Measurements from ENCODE around the gene EFCAB8.
"Not testable (repeated sequence)": the region's sequence is repeated elsewhere in the genome, so short reads cannot be mapped to it uniquely, and the experiment has no call there.

EFCAB8 gene

DNA sequence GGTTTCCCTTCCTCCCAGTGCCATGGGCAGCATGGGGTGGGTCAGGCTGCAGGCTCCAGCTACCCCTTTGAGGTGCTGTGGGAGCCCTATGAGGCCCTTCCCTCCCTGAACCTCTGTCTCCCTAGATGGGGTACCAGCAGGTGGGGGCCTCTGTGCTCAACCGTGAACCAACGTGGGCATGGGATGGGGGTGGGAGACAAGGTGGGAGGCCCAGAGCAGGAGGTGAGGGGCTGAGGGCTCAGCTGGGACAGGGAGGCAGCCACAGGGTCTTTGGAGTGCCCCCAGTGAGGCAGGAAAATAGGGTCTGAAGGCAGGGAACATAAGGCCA is 112.2 kb downstream of the EFCAB8 start:
- Histone ChIP-seq H2AK5ac (ENCODE audit: low read length) (peak overlapping the region; percentile 99), H4K5ac (ENCODE audit: low read length) (no peak overlapping the region), H3K4me3 (ENCODE audit: low read length) (no peak overlapping the region), H3K4me1 (ENCODE audit: control insufficient read depth, low read depth, low read length) (peaks cover 25% of the 10 kb centered on the region), H3K27me3 (ENCODE audit: insufficient read depth, low read length, poor library complexity) (no peaks in the 10 kb centered on the region), H3K23ac (ENCODE audit: low read length) (no peak overlapping the region), H2BK15ac (replicated peaks; ENCODE audit: low read depth) (no peak overlapping the region), H3K79me1 (ENCODE audit: low read length) (no peaks in the 10 kb centered on the region), H2BK5ac (ENCODE audit: low read length) (peak overlapping the region; percentile 97), H3K56ac (ENCODE audit: low read length) (peak overlapping the region; percentile 89), H2BK120ac (ENCODE audit: low read depth, low read length) (peak overlapping the region; percentile 78), H3K79me2 (ENCODE audit: control insufficient read depth, insufficient read depth, low read length) (no peaks in the 10 kb centered on the region), H3K27ac (ENCODE audit: low read depth, low read length) (peak overlapping the region; percentile 4), H3K18ac (ENCODE audit: low read length) (peak overlapping the region; percentile 22), H3K4ac (ENCODE audit: low read depth, low read length) (peak overlapping the region; percentile 81), H4K8ac (ENCODE audit: low read depth, low read length) (no peak overlapping the region), H3K4me2 (ENCODE audit: low read length) (no peak overlapping the region), H3K9ac (ENCODE audit: low read length) (peak overlapping the region; percentile 39), H3K36me3 (ENCODE audit: control insufficient read depth, insufficient read depth, low read length) (no peaks in the 10 kb centered on the region)
- WGBS (ENCODE audit: extremely low coverage, insufficient coverage, low lambda C conversion rate): no CpG with 5 or more reads among the region's 2 CpGs
- DNase-seq: no peak

DNA sequence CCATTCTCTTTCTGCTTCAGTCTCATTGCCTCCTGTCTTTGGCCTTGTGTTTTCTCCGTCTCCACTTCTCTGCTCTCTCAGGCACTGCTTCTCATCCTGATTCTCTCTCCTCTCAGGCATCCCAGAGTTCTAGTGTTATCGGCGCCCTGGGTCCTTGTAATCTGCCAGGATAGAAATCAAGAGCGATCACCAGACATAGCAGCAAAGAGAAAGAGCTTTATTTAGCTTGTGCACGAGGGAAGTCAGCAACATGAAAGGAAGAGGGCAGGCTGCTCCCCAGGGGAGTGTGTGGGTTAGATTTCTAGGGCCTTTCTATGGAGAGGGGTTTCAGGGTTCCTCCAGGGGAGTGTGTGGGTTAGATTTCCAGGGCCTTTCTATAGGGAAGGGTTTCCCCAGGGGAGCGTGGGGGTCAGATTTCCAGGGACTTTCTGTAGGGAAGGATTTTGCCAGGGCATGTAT is 113.0 kb downstream of the EFCAB8 start:
- peak overlapping the region; percentile 92 for H2BK120ac ChIP-seq (ENCODE audit: low read depth, low read length)
- H3K79me2 ChIP-seq (ENCODE audit: control insufficient read depth, insufficient read depth, low read length): no peaks in the 10 kb centered on the region
- WGBS (ENCODE audit: extremely low coverage, insufficient coverage, low lambda C conversion rate): no CpG with 5 or more reads among the region's 6 CpGs
- no peak overlapping the region for H3K4me2 ChIP-seq (ENCODE audit: low read length)
- no peak for DNase-seq
- H3K4me3 ChIP-seq (ENCODE audit: low read length): no peak overlapping the region
- H3K4me1 ChIP-seq (ENCODE audit: control insufficient read depth, low read depth, low read length): peaks cover 28% of the 10 kb centered on the region
- H3K79me1 ChIP-seq (ENCODE audit: low read length): no peaks in the 10 kb centered on the region
- H4K5ac ChIP-seq (ENCODE audit: low read length): peak overlapping the region; percentile 26
- peak overlapping the region; percentile 25 for H3K27ac ChIP-seq (ENCODE audit: low read depth, low read length)
- H2BK15ac ChIP-seq (replicated peaks; ENCODE audit: low read depth): peak overlapping the region; percentile 9
- H3K23ac ChIP-seq (ENCODE audit: low read length): no peak overlapping the region
- peak overlapping the region; percentile 12 for H3K9ac ChIP-seq (ENCODE audit: low read length)
- peak overlapping the region; percentile 89 for H3K56ac ChIP-seq (ENCODE audit: low read length)
- H4K8ac ChIP-seq (ENCODE audit: low read depth, low read length): no peak overlapping the region
- H3K36me3 ChIP-seq (ENCODE audit: control insufficient read depth, insufficient read depth, low read length): no peaks in the 10 kb centered on the region
- H3K18ac ChIP-seq (ENCODE audit: low read length): peak overlapping the region; percentile 11
- peak overlapping the region; percentile 44 for H3K4ac ChIP-seq (ENCODE audit: low read depth, low read length)
- no peaks in the 10 kb centered on the region for H3K27me3 ChIP-seq (ENCODE audit: insufficient read depth, low read length, poor library complexity)
- peak overlapping the region; percentile 57 for H2AK5ac ChIP-seq (ENCODE audit: low read length)
- peak overlapping the region; percentile 100 for H2BK5ac ChIP-seq (ENCODE audit: low read length)

DNA sequence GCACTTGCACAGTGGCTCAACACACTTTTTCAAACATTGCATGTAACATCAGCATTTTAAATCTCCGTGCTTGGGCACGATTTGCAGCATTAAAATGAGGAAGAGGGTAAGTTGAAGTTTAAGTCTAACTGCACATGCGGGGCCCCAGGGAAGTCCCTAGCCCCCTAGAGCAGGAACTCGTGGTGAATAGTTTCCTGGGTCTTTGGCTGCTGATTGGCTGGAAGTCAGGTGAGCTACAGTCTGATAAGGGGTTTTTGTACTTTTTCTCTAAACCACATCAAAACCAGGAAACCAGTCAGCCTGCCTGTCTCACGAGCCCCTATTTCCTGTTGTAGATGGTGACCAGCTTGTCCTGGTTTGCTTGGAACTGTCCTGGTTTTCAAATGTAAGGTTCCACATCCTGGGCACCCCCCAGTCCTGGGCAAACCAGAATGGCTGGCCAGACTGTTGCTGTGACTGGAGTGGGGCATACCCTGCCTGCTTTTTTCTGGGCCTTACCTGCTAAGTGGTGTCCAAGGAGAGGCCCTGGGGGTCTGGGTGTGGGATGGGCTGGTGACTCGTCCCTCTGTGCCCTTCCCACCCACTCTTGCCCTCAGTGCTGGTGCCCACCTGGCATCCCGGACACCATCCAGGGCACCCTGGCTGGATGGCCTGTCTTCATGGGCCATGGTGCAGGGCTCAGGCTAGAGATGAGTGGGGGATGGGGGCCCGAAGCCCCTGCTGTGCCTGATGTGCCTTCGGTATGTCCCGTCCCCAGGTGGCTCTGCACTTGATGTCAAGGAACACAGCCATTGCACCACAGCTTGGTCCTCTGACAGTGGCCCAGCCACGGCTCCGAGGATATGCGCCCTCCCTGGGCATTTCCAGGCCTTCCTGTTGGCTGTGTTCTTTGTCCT is 113.7 kb downstream of the EFCAB8 start:
- DNase-seq: peak; percentile 69
- Histone ChIP-seq H2BK120ac (ENCODE audit: low read depth, low read length) (peak overlapping the region; percentile 92), H3K4me3 (ENCODE audit: low read length) (no peak overlapping the region), H3K9ac (ENCODE audit: low read length) (peak overlapping the region; percentile 14), H3K23ac (ENCODE audit: low read length) (no peak overlapping the region), H3K27me3 (ENCODE audit: insufficient read depth, low read length, poor library complexity) (no peaks in the 10 kb centered on the region), H3K36me3 (ENCODE audit: control insufficient read depth, insufficient read depth, low read length) (no peaks in the 10 kb centered on the region), H3K79me1 (ENCODE audit: low read length) (no peaks in the 10 kb centered on the region), H3K4ac (ENCODE audit: low read depth, low read length) (peak overlapping the region; percentile 44), H2BK15ac (replicated peaks; ENCODE audit: low read depth) (peak overlapping the region; percentile 9), H3K56ac (ENCODE audit: low read length) (peak overlapping the region; percentile 89), H3K4me2 (ENCODE audit: low read length) (no peak overlapping the region), H3K18ac (ENCODE audit: low read length) (peak overlapping the region; percentile 11), H3K27ac (ENCODE audit: low read depth, low read length) (peak overlapping the region; percentile 92), H4K5ac (ENCODE audit: low read length) (peak overlapping the region; percentile 26), H3K79me2 (ENCODE audit: control insufficient read depth, insufficient read depth, low read length) (no peaks in the 10 kb centered on the region), H3K4me1 (ENCODE audit: control insufficient read depth, low read depth, low read length) (peaks cover 28% of the 10 kb centered on the region), H2BK5ac (ENCODE audit: low read length) (peak overlapping the region; percentile 100), H2AK5ac (ENCODE audit: low read length) (peak overlapping the region; percentile 98), H4K8ac (ENCODE audit: low read depth, low read length) (no peak overlapping the region)
- WGBS (ENCODE audit: extremely low coverage, insufficient coverage, low lambda C conversion rate): no CpG with 5 or more reads among the region's 13 CpGs

DNA sequence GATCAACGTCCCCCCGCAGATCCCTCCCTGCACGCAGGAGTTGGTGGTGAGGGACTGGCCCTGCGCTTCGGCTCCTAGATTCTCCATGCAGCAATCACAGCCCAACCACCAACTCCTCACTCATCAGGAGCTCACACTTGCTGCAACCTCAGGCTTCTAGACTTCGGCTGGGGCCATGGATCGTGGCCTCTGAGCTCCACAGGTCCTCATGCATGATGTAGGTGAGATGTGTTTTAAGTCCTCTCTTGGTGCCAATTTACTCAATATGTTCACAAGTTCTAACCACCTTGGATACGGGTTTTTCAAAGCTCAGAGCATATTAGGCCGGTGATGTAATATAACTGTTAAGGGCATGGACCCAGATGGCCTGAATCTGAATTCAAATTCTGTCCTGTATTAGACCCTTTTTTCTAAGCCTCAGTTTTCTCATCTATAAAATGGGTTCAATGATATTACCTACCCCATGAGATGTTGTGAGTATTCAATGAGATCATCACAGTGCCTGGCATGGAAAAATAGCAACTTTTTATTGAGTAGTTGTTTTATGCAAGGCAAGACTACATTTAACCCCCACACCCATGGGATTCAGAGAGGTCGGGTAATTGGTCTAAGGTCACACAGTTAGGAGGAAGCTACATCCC is 114.5 kb downstream of the EFCAB8 start:
- DNase-seq: peak; percentile 59
- no peak overlapping the region for H3K4me2 ChIP-seq (ENCODE audit: low read length)
- no CpG with 5 or more reads among the region's 10 CpGs for WGBS (ENCODE audit: extremely low coverage, insufficient coverage, low lambda C conversion rate)

DNA sequence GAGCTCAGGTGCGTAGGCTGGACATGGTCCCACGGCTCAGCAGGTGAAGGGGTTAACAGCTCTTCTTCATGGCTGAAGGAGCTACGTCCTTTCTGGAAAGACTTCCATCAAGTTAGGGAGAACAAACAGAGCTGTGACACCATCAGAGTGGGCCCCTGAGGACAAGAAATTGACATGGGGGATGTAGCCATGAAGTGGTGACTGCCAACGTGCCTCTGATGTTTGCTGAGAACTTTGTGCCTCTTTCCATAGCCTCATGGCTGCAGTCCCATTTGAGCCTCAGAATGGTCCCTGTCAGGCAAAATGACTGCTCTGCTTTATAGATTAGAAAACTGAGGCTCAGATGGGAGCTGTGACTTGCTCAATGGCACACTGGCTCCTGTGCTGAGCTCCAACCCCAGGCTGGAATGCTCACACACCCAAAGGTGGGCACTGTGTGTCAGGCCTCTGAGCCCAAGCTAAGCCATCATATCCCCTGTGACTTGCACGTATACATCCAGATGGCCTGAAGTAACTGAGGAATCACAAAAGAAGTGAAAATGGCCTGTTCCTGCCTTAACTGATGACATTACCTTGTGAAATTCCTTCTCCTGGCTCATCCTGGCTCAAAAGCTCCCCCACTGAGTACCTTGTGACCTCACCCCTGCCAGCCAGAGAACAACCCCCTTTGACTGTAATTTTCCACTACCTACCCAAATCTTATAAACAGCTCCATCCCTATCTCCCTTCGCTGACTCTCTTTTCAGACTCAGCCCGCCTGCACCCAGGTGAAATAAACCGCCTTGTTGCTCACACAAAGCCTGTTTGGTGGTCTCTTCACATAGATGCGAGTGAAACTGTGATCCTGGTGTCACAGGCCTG is 115.7 kb downstream of the EFCAB8 start:
- Histone ChIP-seq H3K27ac (ENCODE audit: low read depth, low read length) (peak overlapping the region; percentile 96), H2BK120ac (ENCODE audit: low read depth, low read length) (peak overlapping the region; percentile 88), H3K18ac (ENCODE audit: low read length) (peak overlapping the region; percentile 89), H3K23ac (ENCODE audit: low read length) (peak overlapping the region; percentile 97), H3K4me1 (ENCODE audit: control insufficient read depth, low read depth, low read length) (peaks cover 32% of the 10 kb centered on the region), H4K5ac (ENCODE audit: low read length) (peak overlapping the region; percentile 88), H2BK5ac (ENCODE audit: low read length) (peak overlapping the region; percentile 100), H3K9ac (ENCODE audit: low read length) (peak overlapping the region; percentile 78), H3K4ac (ENCODE audit: low read depth, low read length) (peak overlapping the region; percentile 93), H2AK5ac (ENCODE audit: low read length) (peak overlapping the region; percentile 4), H3K56ac (ENCODE audit: low read length) (peak overlapping the region; percentile 91)
- no CpG with 5 or more reads among the region's 9 CpGs for WGBS (ENCODE audit: extremely low coverage, insufficient coverage, low lambda C conversion rate)
- H3K79me2 ChIP-seq (ENCODE audit: control insufficient read depth, insufficient read depth, low read length); H2BK15ac ChIP-seq (replicated peaks; ENCODE audit: low read depth); H4K8ac ChIP-seq (ENCODE audit: low read depth, low read length); H3K27me3 ChIP-seq (ENCODE audit: insufficient read depth, low read length, poor library complexity); H3K4me2 ChIP-seq (ENCODE audit: low read length); H3K79me1 ChIP-seq (ENCODE audit: low read length); H3K36me3 ChIP-seq (ENCODE audit: control insufficient read depth, insufficient read depth, low read length); H3K4me3 ChIP-seq (ENCODE audit: low read length): not testable (repeated sequence)
- DNase-seq: peak; percentile 94

More for the DNA sequence above, 114.5 kb downstream of the EFCAB8 start:
- peak overlapping the region; percentile 89 for H3K56ac ChIP-seq (ENCODE audit: low read length)
- peak overlapping the region; percentile 14 for H3K9ac ChIP-seq (ENCODE audit: low read length)
- H2BK120ac ChIP-seq (ENCODE audit: low read depth, low read length): peak overlapping the region; percentile 6
- H3K79me1 ChIP-seq (ENCODE audit: low read length): no peaks in the 10 kb centered on the region
- peak overlapping the region; percentile 89 for H4K5ac ChIP-seq (ENCODE audit: low read length)
- no peak overlapping the region for H3K23ac ChIP-seq (ENCODE audit: low read length)
- H3K36me3 ChIP-seq (ENCODE audit: control insufficient read depth, insufficient read depth, low read length): no peaks in the 10 kb centered on the region
- H4K8ac ChIP-seq (ENCODE audit: low read depth, low read length): no peak overlapping the region
- H2AK5ac ChIP-seq (ENCODE audit: low read length): peak overlapping the region; percentile 98
- H3K18ac ChIP-seq (ENCODE audit: low read length): peak overlapping the region; percentile 89
- H3K27me3 ChIP-seq (ENCODE audit: insufficient read depth, low read length, poor library complexity): no peaks in the 10 kb centered on the region
- peaks cover 32% of the 10 kb centered on the region for H3K4me1 ChIP-seq (ENCODE audit: control insufficient read depth, low read depth, low read length)
- H3K27ac ChIP-seq (ENCODE audit: low read depth, low read length): peak overlapping the region; percentile 92
- H3K4ac ChIP-seq (ENCODE audit: low read depth, low read length): peak overlapping the region; percentile 63
- H2BK5ac ChIP-seq (ENCODE audit: low read length): peak overlapping the region; percentile 100
- no peak overlapping the region for H3K4me3 ChIP-seq (ENCODE audit: low read length)
- H3K79me2 ChIP-seq (ENCODE audit: control insufficient read depth, insufficient read depth, low read length): no peaks in the 10 kb centered on the region
- no peak overlapping the region for H2BK15ac ChIP-seq (replicated peaks; ENCODE audit: low read depth)
